HepG2 (cell line): Measurements from ENCODE around the gene MRFAP1. TPM values are rescaled to one million over a fixed set of nuclear protein-coding genes. Genes with fewer than 3 reads are reported as not detected.

Experiments used
- ATAC-seq: fragments of 200-7000 bp; cut with Tn5 transposase; 3 replicates; pipeline ENCODE4 v1.9.1; 2020; ENCODE audit warnings: mild to moderate bottlenecking, moderate library complexity
- BruUV-seq: library from RNA; stranded (reverse); fragments of 400-500 nt; replicated peaks from 2 replicates; lab custom pipeline; 2021; lab: Mats Ljungman, UMichigan
- CTCF ChIA-PET: fragments of 300-600 bp; formaldehyde crosslinking; extraction: SDS; loops from one replicate; lab custom pipeline; 2021; ENCODE audit warnings: low total read pairs, inconsistent platforms, low intra/inter-chr PET ratio; lab: Yijun Ruan, JAX
- POLR2A ChIA-PET: fragments of 350-600 bp; sonication (Branson Sonifier 250); formaldehyde crosslinking; loops from one replicate; lab custom pipeline; 2020; ENCODE audit warnings: antibody characterized with exemption, inconsistent platforms; lab: Yijun Ruan, JAX
- DNase-seq: peaks from one replicate; pipeline ENCODE4 v3.0.0-alpha.2; 2015; ENCODE audit warnings: low spot score
- FAIRE-seq: peaks from 3 replicates; lab custom pipeline; 2011; peaks lifted over from hg19 to GRCh38; lab: Jason Lieb, UNC
- H2AFZ ChIP-seq: one replicate; pipeline ENCODE4 v1.6.1; 2011; ENCODE audit warnings: low read length, inconsistent platforms
- H3K27ac ChIP-seq: fragments of 300-600 bp; 3 replicates; pipeline ENCODE4 v1.8.0; 2011; ENCODE audit warnings: mixed run types, mild to moderate bottlenecking, mixed read lengths, low read length, inconsistent platforms; ENCODE audit not compliant: insufficient read depth; ENCODE audit errors: extremely low read length
- H3K27me3 ChIP-seq, 2 experiments: fragments of 200-600 bp in 1 of 2; 2 replicates in 1 of 2; 3 replicates in 1 of 2; pipeline versions ENCODE4 v1.6.0 to v1.8.0; 2011; ENCODE audit warnings: low read length in 2 of 2, mild to moderate bottlenecking in 2 of 2, moderate library complexity in 2 of 2, inconsistent platforms in 1 of 2; ENCODE audit not compliant: insufficient read depth in 2 of 2, control insufficient read depth in 1 of 2
- H3K36me3 ChIP-seq, 2 experiments: fragments of 200-600 bp in 1 of 2; replicated peaks in 1 of 2; 2 replicates in 1 of 2; 3 replicates in 1 of 2; pipeline versions ENCODE4 v1.5.1 to v1.8.0; 2011; ENCODE audit warnings: low read length in 2 of 2, inconsistent platforms in 1 of 2; ENCODE audit not compliant: insufficient read depth in 2 of 2, control insufficient read depth in 1 of 2
- H3K4me1 ChIP-seq: 2 replicates; pipeline ENCODE4 v1.5.1; 2012; ENCODE audit warnings: low read length, inconsistent platforms; ENCODE audit not compliant: insufficient read depth
- H3K4me2 ChIP-seq: 2 replicates; pipeline ENCODE4 v1.6.0; 2011; ENCODE audit warnings: low read depth, low read length, inconsistent platforms
- H3K4me3 ChIP-seq, 3 experiments: fragments of 200-600 bp in 1 of 3; sonication (generic), shearing (Covaris generic) in 1 of 3; replicated peaks in 1 of 3; 2 replicates each; pipeline ENCODE4 v1.5.1; 2011 to 2016; ENCODE audit warnings: low read length in 3 of 3, inconsistent platforms in 2 of 3, low read depth in 2 of 3, mild to moderate bottlenecking in 2 of 3, control low read depth in 1 of 3, mixed read lengths in 1 of 3; ENCODE audit not compliant: insufficient read depth in 1 of 3
- H3K79me2 ChIP-seq: one replicate; pipeline ENCODE4 v1.6.1; 2011; ENCODE audit warnings: low read length, inconsistent platforms; ENCODE audit not compliant: insufficient read depth
- H3K9ac ChIP-seq: 2 replicates; pipeline ENCODE4 v1.6.0; 2011; ENCODE audit warnings: mild to moderate bottlenecking, low read depth, low read length, inconsistent platforms; ENCODE audit not compliant: insufficient read depth
- H3K9me3 ChIP-seq: 2 replicates; pipeline ENCODE4 v1.5.1; 2012; ENCODE audit warnings: mild to moderate bottlenecking, low read length
- H4K20me1 ChIP-seq: 2 replicates; pipeline ENCODE4 v1.6.0; 2011; ENCODE audit warnings: inconsistent platforms, mild to moderate bottlenecking, low read length, moderate library complexity; ENCODE audit not compliant: insufficient read depth
- EHMT2 ChIP-seq: fragments of 200-600 bp; sonication (generic); IDR thresholded peaks from 2 replicates; pipeline ENCODE4 v1.7.0; 2017; ENCODE audit warnings: antibody characterized with exemption, low read depth, low read length, borderline replicate concordance
- GABPB1 ChIP-seq: IDR thresholded peaks from 2 replicates; pipeline ENCODE4 v1.6.1; 2016; ENCODE audit warnings: mild to moderate bottlenecking, missing genetic modification reagents, moderate library complexity, missing compliant biosample characterization
- POLR2A ChIP-seq, 2 experiments: IDR thresholded peaks; 2 replicates each; pipeline ENCODE4 v1.6.1; 2011; ENCODE audit warnings: low read depth in 2 of 2, low read length in 2 of 2, mild to moderate bottlenecking in 1 of 2, moderate library complexity in 1 of 2; ENCODE audit not compliant: insufficient read depth in 1 of 2
- WGBS: methylation state at CpG from one replicate; pipeline ENCODE4 v1.1.6; 2017; ENCODE audit warnings: low lambda C conversion rate; 5-methylcytosine and 5-hydroxymethylcytosine counted together
- in situ Hi-C: cut with HindIII; loops from 2 replicates; pipeline ENCODE4 v1.10.0; 2017; ENCODE audit warnings: low pct_unique_long_range_greater_than_20kb; ENCODE audit not compliant: extremely low pct_ligation_motif_present
- intact Hi-C: fragments of 100-400 bp; cut with micrococcal nuclease; formaldehyde crosslinking; loops from one replicate; pipeline ENCODE4 v1.10.0; 2022; ENCODE audit not compliant: unreplicated experiment
- polyA plus RNA-seq, 8 experiments: library from polyadenylated mRNA; depleted of rRNA in 3 of 8; stranded (reverse) in 7 of 8; unstranded in 1 of 8; fragments of >200 nt; fragmentation: Illumina TruSeq in 4 of 8; extraction: Trizol in 4 of 8; gene quantifications; 2 replicates each; pipeline versions ENCODE4 v1.2.1 to v1.2.3, GENCODE V29; 2011 to 2016; ENCODE audit warnings: low read depth in 4 of 8, missing spikeins in 1 of 8, mixed read lengths in 1 of 8; ENCODE audit not compliant: insufficient read depth in 1 of 8
- total RNA-seq, 5 experiments: library from RNA; depleted of rRNA; stranded (reverse); fragments of >200 nt; fragmentation: Illumina TruSeq; extraction: Trizol; gene quantifications; 2 replicates each; pipeline ENCODE4 v1.2.3, GENCODE V29; 2016; ENCODE audit warnings: low read depth in 1 of 5
- TF ChIP-seq, protein P1 (sequence below): sonication (generic); formaldehyde crosslinking; IDR thresholded peaks from 2 replicates; pipeline ENCODE4 v1.4.0; 2020; ENCODE audit warnings: missing genetic modification reagents, mild to moderate bottlenecking, borderline replicate concordance

MRFAP1 gene
- total and polyA plus RNA-seq, 2 of the 13 experiments (the other 11 are each of a cell fraction or from before 2014, with no cell fraction given), result 112 to 158 TPM

- no peak for TF ChIP-seq POLR2A (IDR thresholded peaks at IDR 0.05; ENCODE audit: insufficient read depth in 1 of 2, low read depth in 2 of 2, low read length in 2 of 2)
Measured at GRCh38 chr4:6609415-6610079, 30.9 kb upstream of the MRFAP1 start (continued).

DNA sequence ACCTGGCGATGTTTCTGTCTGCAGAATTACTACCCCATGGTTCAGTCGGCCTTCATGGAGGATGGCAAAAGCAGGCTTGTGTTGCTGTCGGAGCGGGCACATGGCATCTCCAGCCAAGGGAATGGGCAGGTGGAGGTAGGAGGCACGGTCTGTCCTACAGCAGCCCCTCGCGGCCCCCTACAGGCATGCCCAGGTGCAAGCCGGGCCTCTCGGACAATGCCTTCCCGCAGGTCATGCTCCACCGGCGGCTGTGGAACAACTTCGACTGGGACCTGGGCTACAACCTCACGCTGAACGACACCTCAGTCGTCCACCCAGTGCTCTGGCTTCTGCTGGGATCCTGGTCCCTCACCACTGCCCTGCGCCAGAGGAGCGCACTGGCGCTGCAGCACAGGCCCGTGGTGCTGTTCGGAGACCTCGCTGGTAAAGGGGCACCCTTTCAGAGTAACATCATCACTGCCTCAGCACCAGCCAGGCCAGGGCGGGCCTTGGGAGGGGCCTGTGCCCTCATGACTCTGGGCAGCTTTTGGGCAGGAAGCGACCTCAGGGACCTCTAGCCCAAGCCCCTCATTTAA, 29.5 kb upstream of the MRFAP1 start:
- WGBS, result 96% methylated on average over 9 of the region's 24 CpGs
- Histone ChIP-seq H3K36me3 (peaks cover 1 to 11% of the 10 kb centered on the region in 2 experiments; a peak in 2 of 5 replicates), H4K20me1 (no peaks in the 10 kb centered on the region), H3K27ac (no peak overlapping the region), H3K27me3 (no peaks in the 10 kb centered on the region), H3K4me1 (no peaks in the 10 kb centered on the region), H2AFZ (no peak overlapping the region), H3K4me3 (no peak overlapping the region), H3K9me3 (no peaks in the 10 kb centered on the region), H3K79me2 (no peaks in the 10 kb centered on the region), H3K4me2 (no peak overlapping the region)
- no peak for DNase-seq
- ChIA-PET POLR2A (no interaction called here), CTCF (no interaction called here)
- intact Hi-C loops (no loop called here), in situ Hi-C loops (no loop called here)
- ATAC-seq, result no peak
- BruUV-seq, result no TSS peak
- TF ChIP-seq GABPB1 (CRISPR knock-in tag), result no peak
- TF ChIP-seq, protein P1, sequence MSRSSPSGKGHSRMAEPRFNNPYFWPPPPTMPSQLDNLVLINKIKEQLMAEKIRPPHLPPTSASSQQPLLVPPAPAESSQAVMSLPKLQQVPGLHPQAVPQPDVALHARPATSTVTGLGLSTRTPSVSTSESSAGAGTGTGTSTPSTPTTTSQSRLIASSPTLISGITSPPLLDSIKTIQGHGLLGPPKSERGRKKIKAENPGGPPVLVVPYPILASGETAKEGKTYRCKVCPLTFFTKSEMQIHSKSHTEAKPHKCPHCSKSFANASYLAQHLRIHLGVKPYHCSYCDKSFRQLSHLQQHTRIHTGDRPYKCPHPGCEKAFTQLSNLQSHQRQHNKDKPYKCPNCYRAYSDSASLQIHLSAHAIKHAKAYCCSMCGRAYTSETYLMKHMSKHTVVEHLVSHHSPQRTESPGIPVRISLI, result no peak
- no peak for TF ChIP-seq EHMT2
- TF ChIP-seq, all 625 proteins: peak for 0
- no peak for FAIRE-seq
- H3K9ac ChIP-seq, result no peak overlapping the region
